ENCODE results near the gene RASGEF1C. TPM values are rescaled to one million over a fixed set of nuclear protein-coding genes. Genes with fewer than 3 reads are reported as not detected.
A peak's percentile ranks its signal among the peaks of the same experiment; 100 is the strongest.

Gene RASGEF1C
- total and polyA plus RNA-seq, 2 experiments from 2014 or later, result 0.40 to 0.42 TPM

GRCh38 chr5:180056153-180056552, 152.9 kb downstream of the RASGEF1C start (continued):
- no peak for TF ChIP-seq CREB1 (CRISPR knock-in tag; IDR thresholded peaks at IDR 0.05; ENCODE audit: low read depth)
- no peak for TF ChIP-seq NANOG (IDR thresholded peaks at IDR 0.05; ENCODE audit: borderline replicate concordance)
- TF ChIP-seq REST (IDR thresholded peaks at IDR 0.05; ENCODE audit: unreplicated experiment), result no peak
- TF ChIP-seq CTCF (conservative IDR thresholded peaks at IDR 0.05; ENCODE audit: low read depth in 2 of 2), result no peak

GRCh38 chr5:180054226-180054625, 154.8 kb downstream of the RASGEF1C start:
- H3K27ac Mint-ChIP-seq, result no peak overlapping the region
- H3K4me1 ChIP-seq (ENCODE audit: insufficient read depth), result peaks cover 73% of the 10 kb centered on the region
- peak overlapping the region; percentile 30; the same call in 1 of the 2 replicates for H3K4me2 ChIP-seq
- 0 out of 2 replicates have a peak overlapping the region, but pooled peaks have one; percentile 3 for H3K27ac ChIP-seq (ENCODE audit: low read depth)
- H3K9me2 ChIP-seq (ENCODE audit: insufficient read depth), result no peaks in the 10 kb centered on the region
- no peaks in the 10 kb centered on the region for H3K36me3 Mint-ChIP-seq (ENCODE audit: low read depth)
- peaks cover 88% of the 10 kb centered on the region for H3K79me2 ChIP-seq (replicated peaks; ENCODE audit: insufficient read depth)
- H3K27me3 Mint-ChIP-seq (ENCODE audit: insufficient read depth, low read depth, poor library complexity), result peaks cover 6% of the 10 kb centered on the region
- H3K4me3 ChIP-seq, result no peak overlapping the region
- H3K27me3 ChIP-seq (ENCODE audit: insufficient read depth), result no peaks in the 10 kb centered on the region
- peaks cover 66% of the 10 kb centered on the region for H3K4me1 Mint-ChIP-seq
- peak; percentile 52 for ATAC-seq
- H2AFZ ChIP-seq, result no peak overlapping the region
- no peaks in the 10 kb centered on the region for H3F3A ChIP-seq (replicated peaks; ENCODE audit: low read depth)
- peak; percentile 60 for DNase-seq (ENCODE audit: low spot score)
- H4K20me1 ChIP-seq (replicated peaks; ENCODE audit: insufficient read depth), result peaks cover 25% of the 10 kb centered on the region
- H3K9me3 Mint-ChIP-seq, result no peaks in the 10 kb centered on the region
- no peaks in the 10 kb centered on the region for H3K36me3 ChIP-seq (ENCODE audit: insufficient read depth)
- peak overlapping the region; percentile 1; the same call in 1 of the 3 replicates for H3K4me3 Mint-ChIP-seq
- TF ChIP-seq ZNF462 (CRISPR knock-in tag; IDR thresholded peaks at IDR 0.05) (no peak), EZH2 (IDR thresholded peaks at IDR 0.05; ENCODE audit: low read depth, unreplicated experiment) (no peak), REST (IDR thresholded peaks at IDR 0.05; ENCODE audit: unreplicated experiment) (no peak), CREB1 (CRISPR knock-in tag; IDR thresholded peaks at IDR 0.05; ENCODE audit: low read depth) (no peak), JUNB (IDR thresholded peaks at IDR 0.05; ENCODE audit: unreplicated experiment) (no peak), STAT1 (IDR thresholded peaks at IDR 0.05; ENCODE audit: unreplicated experiment) (no peak), ZNF114 (CRISPR knock-in tag; IDR thresholded peaks at IDR 0.05) (no peak), NANOG (IDR thresholded peaks at IDR 0.05; ENCODE audit: borderline replicate concordance) (no peak)

All from GM23338 (cell line).